ENCODE data around the gene DDX20.

Gene DDX20

DNA sequence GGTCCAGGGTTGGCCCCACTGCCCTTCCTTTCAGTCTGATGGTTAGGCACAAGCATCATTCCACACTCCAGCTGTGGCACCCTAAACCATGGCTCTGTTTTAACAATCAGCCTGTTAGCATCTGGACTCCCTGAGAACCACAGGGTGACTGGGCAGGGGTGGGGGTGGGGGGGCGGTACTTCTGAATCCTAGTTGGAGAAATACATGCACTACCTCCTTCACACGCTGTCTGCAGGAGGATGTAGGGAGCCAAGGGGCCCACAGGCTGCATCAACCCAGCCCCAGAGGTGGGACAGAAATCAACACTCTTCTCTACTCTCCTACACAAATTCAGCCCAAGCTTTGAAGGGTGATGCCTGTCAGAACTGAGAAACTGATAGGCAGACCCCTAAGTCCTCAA is 23.8 kb downstream of the DDX20 start:
- TF ChIP-seq, protein P1, sequence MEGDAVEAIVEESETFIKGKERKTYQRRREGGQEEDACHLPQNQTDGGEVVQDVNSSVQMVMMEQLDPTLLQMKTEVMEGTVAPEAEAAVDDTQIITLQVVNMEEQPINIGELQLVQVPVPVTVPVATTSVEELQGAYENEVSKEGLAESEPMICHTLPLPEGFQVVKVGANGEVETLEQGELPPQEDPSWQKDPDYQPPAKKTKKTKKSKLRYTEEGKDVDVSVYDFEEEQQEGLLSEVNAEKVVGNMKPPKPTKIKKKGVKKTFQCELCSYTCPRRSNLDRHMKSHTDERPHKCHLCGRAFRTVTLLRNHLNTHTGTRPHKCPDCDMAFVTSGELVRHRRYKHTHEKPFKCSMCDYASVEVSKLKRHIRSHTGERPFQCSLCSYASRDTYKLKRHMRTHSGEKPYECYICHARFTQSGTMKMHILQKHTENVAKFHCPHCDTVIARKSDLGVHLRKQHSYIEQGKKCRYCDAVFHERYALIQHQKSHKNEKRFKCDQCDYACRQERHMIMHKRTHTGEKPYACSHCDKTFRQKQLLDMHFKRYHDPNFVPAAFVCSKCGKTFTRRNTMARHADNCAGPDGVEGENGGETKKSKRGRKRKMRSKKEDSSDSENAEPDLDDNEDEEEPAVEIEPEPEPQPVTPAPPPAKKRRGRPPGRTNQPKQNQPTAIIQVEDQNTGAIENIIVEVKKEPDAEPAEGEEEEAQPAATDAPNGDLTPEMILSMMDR (IDR thresholded peaks at IDR 0.05): no peak

DNA sequence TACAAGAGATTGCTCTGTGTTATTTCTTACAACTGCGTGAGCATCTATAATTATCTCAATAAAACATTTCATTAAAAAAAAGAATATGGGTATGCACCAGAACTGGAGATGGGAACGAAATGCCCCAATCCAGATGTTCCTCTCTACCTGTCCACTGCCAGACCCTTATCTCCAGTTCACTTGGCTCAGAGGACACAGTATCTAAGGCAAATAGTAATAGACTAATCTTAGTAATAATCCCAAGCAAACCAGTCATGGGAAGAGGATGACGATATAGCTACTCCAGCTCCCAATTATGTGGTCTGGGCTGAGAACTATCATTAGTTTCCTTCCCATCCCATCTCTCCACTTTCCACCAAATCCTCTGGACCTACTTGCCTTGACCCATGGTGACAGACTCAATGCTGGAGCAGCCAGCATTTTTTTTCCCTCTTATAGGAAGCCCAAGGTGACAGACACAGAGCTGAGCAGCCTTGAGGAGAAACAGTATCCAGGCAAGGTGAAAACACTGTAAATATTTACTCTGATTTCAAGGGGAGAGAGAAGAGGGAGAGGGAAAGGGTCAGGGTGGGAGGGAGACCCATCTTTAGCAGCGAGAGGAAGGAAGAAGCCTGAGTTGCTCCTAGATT is 28.7 kb downstream of the DDX20 start:
- Histone ChIP-seq H3K4me3 (ENCODE audit: low read depth in 1 of 2, low read length in 1 of 2) (no peak overlapping the region), H3K27me3 (peaks cover 51% of the 10 kb centered on the region), H3K27ac (no peak overlapping the region), H3K4me1 (ENCODE audit: control insufficient read depth in 1 of 2, insufficient read depth in 1 of 2, low read depth in 1 of 2, low read length in 1 of 2) (no peaks in the 10 kb centered on the region), H3K9me3 (no peaks in the 10 kb centered on the region), H3K36me3 (no peaks in the 10 kb centered on the region)
- TF ChIP-seq, protein P1 (IDR thresholded peaks at IDR 0.05): no peak

More for the DNA sequence above, 23.8 kb downstream of the DDX20 start:
- peaks cover 29% of the 10 kb centered on the region for H3K27me3 ChIP-seq
- no peak overlapping the region for H3K4me3 ChIP-seq (ENCODE audit: low read depth in 1 of 2, low read length in 1 of 2)
- no peaks in the 10 kb centered on the region for H3K36me3 ChIP-seq
- no peaks in the 10 kb centered on the region for H3K9me3 ChIP-seq
- H3K27ac ChIP-seq: no peak overlapping the region
- no peaks in the 10 kb centered on the region for H3K4me1 ChIP-seq (ENCODE audit: control insufficient read depth in 1 of 2, insufficient read depth in 1 of 2, low read depth in 1 of 2, low read length in 1 of 2)

DNA sequence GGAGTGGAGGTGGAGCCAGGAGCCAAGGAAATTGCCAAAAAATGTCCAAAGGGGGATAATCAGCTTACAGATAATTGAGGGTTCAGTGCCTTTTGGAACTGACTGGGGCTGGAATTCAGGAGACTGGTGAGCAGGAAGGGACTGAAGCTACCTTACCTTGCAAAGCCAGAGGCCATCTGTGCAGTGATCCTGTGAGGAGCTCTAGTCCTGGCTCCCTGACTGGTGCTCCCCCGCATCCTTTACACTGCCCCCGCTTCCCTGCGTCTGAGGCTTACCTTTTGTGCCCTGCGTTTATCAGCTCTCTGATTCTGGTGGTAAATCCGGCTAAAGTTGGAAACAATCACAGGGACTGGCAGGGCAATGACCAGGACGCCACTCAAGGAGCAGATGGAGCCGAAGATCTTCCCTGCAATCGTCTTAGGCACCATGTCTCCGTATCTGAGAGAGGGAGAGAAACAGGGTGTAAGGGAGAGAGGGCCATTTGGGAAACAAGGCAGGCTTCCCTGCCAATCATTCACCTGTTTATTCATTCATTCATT is 31.0 kb downstream of the DDX20 start:
- Histone ChIP-seq H3K27ac (no peak overlapping the region), H3K27me3 (peaks cover 64% of the 10 kb centered on the region)

DNA sequence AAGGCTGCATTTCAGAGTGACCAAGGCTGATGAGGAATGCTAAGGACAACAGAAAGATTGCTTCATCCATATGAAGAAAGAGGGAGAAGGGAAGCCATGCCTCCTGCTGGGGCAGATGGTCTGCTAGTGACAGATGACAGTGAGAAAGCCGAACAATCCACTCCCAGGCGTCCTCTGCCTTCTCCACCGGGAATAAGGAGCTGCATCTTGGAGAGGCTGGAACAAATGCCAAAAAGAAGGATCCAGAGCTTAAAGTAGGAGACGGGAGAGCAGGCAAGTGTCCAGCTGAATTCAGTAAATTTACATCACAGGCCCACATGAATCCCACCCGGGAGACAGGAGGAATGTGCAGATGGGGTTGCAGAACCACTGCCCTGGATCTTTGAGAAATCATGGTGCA is 33.4 kb downstream of the DDX20 start:
- H3K27ac ChIP-seq: no peak overlapping the region
- no peak overlapping the region for H3K4me3 ChIP-seq (ENCODE audit: low read depth in 1 of 2, low read length in 1 of 2)
- no peaks in the 10 kb centered on the region for H3K9me3 ChIP-seq
- H3K27me3 ChIP-seq: peaks cover 57% of the 10 kb centered on the region
- H3K36me3 ChIP-seq: no peaks in the 10 kb centered on the region
- TF ChIP-seq, protein P1 (IDR thresholded peaks at IDR 0.05): no peak
- no peaks in the 10 kb centered on the region for H3K4me1 ChIP-seq (ENCODE audit: control insufficient read depth in 1 of 2, insufficient read depth in 1 of 2, low read depth in 1 of 2, low read length in 1 of 2)

More for the DNA sequence above, 31.0 kb downstream of the DDX20 start:
- Histone ChIP-seq H3K4me1 (ENCODE audit: control insufficient read depth in 1 of 2, insufficient read depth in 1 of 2, low read depth in 1 of 2, low read length in 1 of 2) (no peaks in the 10 kb centered on the region), H3K36me3 (no peaks in the 10 kb centered on the region), H3K9me3 (no peaks in the 10 kb centered on the region), H3K4me3 (ENCODE audit: low read depth in 1 of 2, low read length in 1 of 2) (no peak overlapping the region)
- TF ChIP-seq, protein P1 (IDR thresholded peaks at IDR 0.05): no peak

DNA sequence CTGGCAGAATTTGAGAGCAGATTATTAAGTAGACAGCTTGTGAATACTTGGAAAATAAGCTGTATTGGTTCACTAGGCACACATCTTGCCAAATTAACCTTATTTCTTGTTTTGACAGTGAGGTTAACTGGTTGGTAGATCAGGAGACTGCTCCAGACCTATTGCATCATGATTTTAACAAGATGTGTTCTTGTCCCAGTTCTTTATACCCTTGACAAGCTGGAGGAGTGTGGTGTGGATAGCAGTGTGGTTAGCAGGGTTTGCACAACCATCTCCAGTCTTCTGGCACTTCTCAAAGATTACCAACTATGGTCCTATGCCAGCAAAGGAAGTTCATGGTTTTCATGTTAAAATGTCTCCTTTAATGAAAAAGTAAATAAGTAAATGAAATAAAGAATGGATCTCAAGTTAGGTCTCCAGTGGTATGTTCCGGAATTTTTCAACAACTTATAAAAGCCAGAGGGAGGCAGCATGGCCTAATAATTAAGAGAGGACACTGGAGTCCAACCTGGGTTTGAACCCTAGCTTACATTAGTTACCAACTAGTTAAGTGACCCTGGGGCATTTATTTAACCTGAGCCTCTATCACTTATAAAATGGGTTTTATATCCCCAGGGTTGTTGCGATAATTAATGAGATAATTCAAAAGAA is 34.1 kb downstream of the DDX20 start:
- H3K4me3 ChIP-seq (ENCODE audit: low read depth in 1 of 2, low read length in 1 of 2): no peak overlapping the region
- H3K27me3 ChIP-seq: peaks cover 57% of the 10 kb centered on the region
- H3K36me3 ChIP-seq: no peaks in the 10 kb centered on the region
- H3K27ac ChIP-seq: no peak overlapping the region
- no peaks in the 10 kb centered on the region for H3K9me3 ChIP-seq
- no peaks in the 10 kb centered on the region for H3K4me1 ChIP-seq (ENCODE audit: control insufficient read depth in 1 of 2, insufficient read depth in 1 of 2, low read depth in 1 of 2, low read length in 1 of 2)
- TF ChIP-seq, protein P1 (IDR thresholded peaks at IDR 0.05): no peak

All from neutrophil (primary cell).